ENCODE measurements around the gene ZCCHC12.

Gene ZCCHC12

DNA sequence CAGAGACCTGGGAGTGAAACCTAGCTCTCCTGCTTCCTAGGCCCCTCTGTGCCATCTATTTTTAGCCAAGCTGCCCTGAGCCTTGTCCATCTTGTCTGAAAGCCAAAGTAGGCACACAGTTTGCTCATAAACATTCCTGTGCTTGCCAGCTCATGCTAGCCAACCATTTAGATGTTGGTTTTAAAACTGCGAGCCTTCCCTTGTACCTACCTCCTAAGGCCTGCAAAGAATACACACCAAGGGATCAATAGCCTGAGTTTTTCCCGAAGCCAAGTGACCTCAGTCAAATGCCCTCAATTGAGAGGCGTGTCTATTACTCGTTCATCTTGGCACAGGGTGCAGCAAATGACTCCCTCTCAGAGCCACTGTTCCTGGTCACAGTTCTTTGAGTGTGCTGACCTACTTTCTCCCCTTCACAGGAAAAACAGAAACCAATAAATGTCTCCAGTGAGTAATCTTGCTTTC is 48.5 kb downstream of the ZCCHC12 start:
- DNase-seq (ENCODE audit: low read depth) = no peak

Measured in HS-5 (cell line).